ENCODE data around the gene TRIM17.

DNA sequence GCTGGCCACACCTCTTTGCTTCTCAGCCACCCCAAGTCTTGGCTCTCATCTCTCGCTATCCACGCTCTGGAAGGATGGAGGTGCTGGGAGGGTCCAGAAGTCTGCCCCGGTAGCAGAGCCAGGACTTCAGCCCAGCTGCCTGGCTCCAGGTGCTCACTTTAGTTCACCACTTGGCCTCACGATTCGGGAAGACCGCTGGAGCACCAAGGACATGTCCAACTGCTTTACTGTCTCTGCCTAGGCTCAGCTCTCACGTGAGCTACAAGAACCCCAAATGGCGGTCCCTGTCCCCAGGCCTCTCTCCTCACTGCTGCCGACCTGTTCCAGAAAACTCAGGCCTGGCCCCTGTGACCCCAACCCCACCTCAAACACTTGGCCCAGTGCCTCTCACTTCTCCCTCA, 13.4 kb downstream of the TRIM17 start:
- TF ChIP-seq CTCF (conservative IDR thresholded peaks at IDR 0.05; ENCODE audit: low read depth, low read length): no peak
- TF ChIP-seq EZH2 (IDR thresholded peaks at IDR 0.05; ENCODE audit: low read length, unreplicated experiment): no peak
- no peak for TF ChIP-seq EZH2phosphoT487 (IDR thresholded peaks at IDR 0.05; ENCODE audit: borderline replicate concordance, low read length)

Measured in PC-3 (cell line).